HCT116 (cell line): ENCODE data around the gene TSPAN1. TPM values are rescaled to one million over a fixed set of nuclear protein-coding genes. Genes with fewer than 3 reads are reported as not detected.

Experiments used
- ATAC-seq: fragments of 200-7000 bp; cut with Tn5 transposase; 2 replicates; pipeline ENCODE4 v1.9.1; 2020; ENCODE audit warnings: mild to moderate bottlenecking, moderate library complexity
- BruUV-seq: library from RNA; stranded (reverse); fragments of 400-500 nt; replicated peaks from 2 replicates; lab custom pipeline; 2021; lab: Mats Ljungman, UMichigan
- CTCF ChIA-PET: fragments of 300-600 bp; sonication (Branson Sonifier 250); formaldehyde crosslinking; loops from one replicate; lab custom pipeline; 2021; ENCODE audit warnings: antibody characterized with exemption; lab: Charles Lee
- POLR2A ChIA-PET: fragments of 300-600, 350-600 bp; sonication (Branson Sonifier 250); formaldehyde crosslinking; loops from one replicate; lab custom pipeline; 2021; ENCODE audit warnings: antibody characterized with exemption; lab: Charles Lee
- RAD21 ChIA-PET, 2 experiments: fragments of 300-600 bp; sonication (Branson Sonifier 250); formaldehyde crosslinking; loops; one replicate each; lab custom pipeline; 2023; ENCODE audit warnings: low total read pairs in 2 of 2; ENCODE audit not compliant: uncharacterized antibody in 2 of 2, unreplicated experiment in 2 of 2, low non-redundant PET in 1 of 2; lab: Charles Lee
- DNase-seq: peaks from one replicate; pipeline ENCODE4 v3.0.0-alpha.2; 2010; ENCODE audit warnings: low read depth, low spot score
- H2AFZ ChIP-seq: fragments of 200-600 bp; shearing (Covaris generic), sonication (generic); 2 replicates; pipeline ENCODE4 v1.6.1; 2017; ENCODE audit warnings: low read depth, mixed run types, mixed read lengths, antibody characterized with exemption, low read length; ENCODE audit not compliant: poor library complexity, severe bottlenecking
- H3K27ac ChIP-seq: 2 replicates; pipeline ENCODE4 v1.5.1; 2012; ENCODE audit warnings: low read depth, low read length
- H3K27me3 ChIP-seq: fragments of 200-600 bp; sonication (generic); 2 replicates; pipeline ENCODE4 v1.6.1; 2016; ENCODE audit warnings: mixed run types, low read length, mixed read lengths; ENCODE audit not compliant: insufficient read depth
- H3K36me3 ChIP-seq, 2 experiments: fragments of 200-500 bp in 1 of 2; fragments of 200-600 bp in 1 of 2; sonication (Bioruptor generic) in 1 of 2; sonication (generic) in 1 of 2; 2 replicates each; pipeline versions ENCODE4 v1.5.1 to v1.6.1; 2014 to 2016; ENCODE audit warnings: low read length in 2 of 2, inconsistent platforms in 1 of 2, mixed read lengths in 1 of 2, mixed run types in 1 of 2; ENCODE audit not compliant: insufficient read depth in 2 of 2, control insufficient read depth in 1 of 2
- H3K4me1 ChIP-seq, 2 experiments: fragments of 200-600 bp in 1 of 2; sonication (generic) in 1 of 2; 2 replicates each; pipeline versions ENCODE4 v1.5.1 to v1.6.1; 2012 to 2017; ENCODE audit warnings: low read length in 2 of 2, inconsistent platforms in 1 of 2, mild to moderate bottlenecking in 1 of 2, mixed read lengths in 1 of 2, mixed run types in 1 of 2, moderate library complexity in 1 of 2; ENCODE audit not compliant: insufficient read depth in 2 of 2, control insufficient read depth in 1 of 2
- H3K4me2 ChIP-seq: fragments of 200-600 bp; sonication (generic); 2 replicates; pipeline ENCODE4 v1.6.1; 2017; ENCODE audit warnings: mixed run types, low read length, mixed read lengths
- H3K4me3 ChIP-seq, 2 experiments: fragments of 200-600 bp in 1 of 2; sonication (generic) in 1 of 2; replicated peaks in 1 of 2; 2 replicates each; pipeline ENCODE4 v1.5.1; 2011 to 2016; ENCODE audit warnings: low read length in 2 of 2, control low read depth in 1 of 2, low read depth in 1 of 2, mild to moderate bottlenecking in 1 of 2, mixed read lengths in 1 of 2, mixed run types in 1 of 2
- H3K79me2 ChIP-seq: fragments of 200-600 bp; sonication (generic); 2 replicates; pipeline ENCODE4 v1.6.1; 2017; ENCODE audit warnings: mild to moderate bottlenecking, mixed run types, low read length, moderate library complexity, mixed read lengths; ENCODE audit not compliant: insufficient read depth
- H3K9ac ChIP-seq: fragments of 200-600 bp; sonication (generic); 2 replicates; pipeline ENCODE4 v1.6.1; 2016; ENCODE audit warnings: low read length, mixed read lengths
- H3K9me2 ChIP-seq: fragments of 200-600 bp; sonication (generic), shearing (Covaris generic); 2 replicates; pipeline ENCODE4 v1.6.1; 2017; ENCODE audit warnings: mixed run types, mild to moderate bottlenecking, moderate library complexity; ENCODE audit not compliant: insufficient read depth
- H3K9me3 ChIP-seq, 2 experiments: fragments of 200-500 bp in 1 of 2; fragments of 200-600 bp in 1 of 2; sonication (Bioruptor generic) in 1 of 2; sonication (generic) in 1 of 2; 2 replicates each; pipeline ENCODE4 v1.6.1; 2014 to 2017; ENCODE audit warnings: low read length in 2 of 2, mixed read lengths in 2 of 2, inconsistent platforms in 1 of 2, low read depth in 1 of 2, mild to moderate bottlenecking in 1 of 2, mixed run types in 1 of 2, moderate library complexity in 1 of 2; ENCODE audit not compliant: control insufficient read depth in 1 of 2, insufficient read depth in 1 of 2
- H4K20me1 ChIP-seq: fragments of 200-600 bp; sonication (generic), shearing (Covaris generic); 2 replicates; pipeline ENCODE4 v1.6.1; 2017; ENCODE audit warnings: mixed run types, mild to moderate bottlenecking, moderate library complexity; ENCODE audit not compliant: insufficient read depth
- CTCF ChIP-seq, 3 experiments: fragments of 200-600 bp in 1 of 3; sonication (generic) in 1 of 3; IDR thresholded peaks in 2 of 3; conservative IDR thresholded peaks in 1 of 3; 2 replicates each; pipeline ENCODE4 v1.5.1; 2012 to 2017; ENCODE audit warnings: low read depth in 2 of 3, low read length in 2 of 3, antibody characterized with exemption in 1 of 3, borderline replicate concordance in 1 of 3, control low read depth in 1 of 3, mild to moderate bottlenecking in 1 of 3, mixed read lengths in 1 of 3, mixed run types in 1 of 3, moderate library complexity in 1 of 3; ENCODE audit not compliant: insufficient read depth in 1 of 3
- POLR2AphosphoS5 ChIP-seq: IDR thresholded peaks from 2 replicates; pipeline ENCODE4 v1.6.1; 2011; ENCODE audit warnings: mild to moderate bottlenecking, low read depth, low read length, moderate library complexity
- SRF ChIP-seq: IDR thresholded peaks from 2 replicates; pipeline ENCODE4 v1.6.1; 2012; ENCODE audit warnings: low read depth
- intact Hi-C: fragments of 100-400 bp; cut with micrococcal nuclease; formaldehyde crosslinking; loops from 2 replicates; pipeline ENCODE4 v1.10.0; 2022
- total RNA-seq: library from RNA; stranded (reverse); gene quantifications from one replicate; pipeline ENCODE4 v1.2.1, GENCODE V29; 2021; ENCODE audit not compliant: unreplicated experiment

TSPAN1 gene
- total RNA-seq, 1 experiment from 2014 or later: 9.9 TPM

- peak; percentile 41 for DNase-seq
- Histone ChIP-seq H3K9me3 (no peaks in the 10 kb centered on the region), H3K4me3 (peak overlapping the region in 1 of 2 experiments; percentile 5; a peak in 1 of 4 replicates), H3K9ac (peak overlapping the region; percentile 21; the same call in 1 of the 2 replicates), H4K20me1 (no peaks in the 10 kb centered on the region), H3K27ac (peak overlapping the region; percentile 48), H3K4me2 (peak overlapping the region; percentile 83), H3K9me2 (no peaks in the 10 kb centered on the region), H3K4me1 (peaks cover 56 to 63% of the 10 kb centered on the region in 2 experiments), H3K79me2 (no peaks in the 10 kb centered on the region), H2AFZ (peak overlapping the region; percentile 68), H3K36me3 (no peaks in the 10 kb centered on the region), H3K27me3 (no peaks in the 10 kb centered on the region)
- ChIA-PET POLR2A (interaction anchor here (0.6 to 2.9 kb wide), 3 partner anchors 44 to 1030 kb away, joined by 3 to 17 read pairs (median 4); partner anchors contain the start of gene GPBP1L1), RAD21 (interaction anchor here in 1 of 2 experiments (0.6 to 4.2 kb wide), 2 partner anchors 44 to 141 kb away, joined by 3 to 28 read pairs; no protein-coding TSS in a partner anchor), CTCF (interaction anchor here (1.5 to 4.7 kb wide), 2 partner anchors 44 to 151 kb away, joined by 3 to 94 read pairs; no protein-coding TSS in a partner anchor)
- ATAC-seq: peak; percentile 26
- TF ChIP-seq CTCF (IDR thresholded peaks at IDR 0.05 in 2 of 3, conservative IDR thresholded peaks at IDR 0.05 in 1 of 3; ENCODE audit: borderline replicate concordance in 1 of 3, insufficient read depth in 1 of 3, low read depth in 2 of 3, low read length in 2 of 3) (peak in 1 of 3 experiments; percentile 11; a peak in 2 of 6 replicates), POLR2AphosphoS5 (peak; percentile 36; the same call in 1 of the 2 replicates), SRF (no peak)
- BruUV-seq: no TSS peak
- intact Hi-C loops: no loop called here
Observed at GRCh38 chr1:46180082-46180616, 5.3 kb downstream of the TSPAN1 start.
